ENCODE measurements around the gene IL20.

IL20 gene

DNA sequence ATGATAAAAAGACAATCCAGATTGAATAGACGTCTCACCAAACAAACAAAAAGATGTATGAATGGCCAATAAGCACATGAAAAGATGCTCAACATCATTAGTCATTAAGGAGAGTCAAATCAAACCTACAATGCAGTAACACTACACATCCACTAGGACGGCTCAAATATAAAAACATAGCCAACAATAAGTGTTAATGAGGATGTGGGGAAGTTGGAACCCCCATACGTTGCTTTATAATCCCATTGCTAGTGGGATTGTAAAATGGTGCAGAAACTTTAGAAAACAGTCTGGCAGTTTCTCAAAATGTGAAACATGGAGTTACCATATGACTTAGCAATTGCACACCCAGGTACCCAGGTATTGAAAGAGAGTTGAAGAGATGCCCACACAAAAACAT, 17.1 kb downstream of the IL20 start:
- DNase-seq: no peak

DNA sequence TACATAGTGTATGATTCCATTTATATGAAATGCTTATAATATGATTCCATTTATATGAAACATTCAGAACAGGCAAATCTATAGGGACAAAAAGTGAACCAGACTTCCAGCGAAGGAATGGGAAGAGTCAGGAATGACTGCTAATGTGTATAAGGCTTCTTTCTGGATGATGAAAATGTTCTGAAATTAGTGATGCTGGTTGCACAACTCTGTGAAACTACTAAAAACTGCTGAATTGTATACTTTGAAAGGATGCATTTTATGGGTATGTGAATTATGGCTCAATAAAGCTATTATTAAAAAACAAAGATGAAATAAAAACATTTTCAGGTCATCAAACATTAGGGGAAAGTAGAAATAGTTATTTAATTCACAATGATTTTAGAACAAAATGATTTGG, 17.7 kb downstream of the IL20 start:
- no peak for DNase-seq

DNA sequence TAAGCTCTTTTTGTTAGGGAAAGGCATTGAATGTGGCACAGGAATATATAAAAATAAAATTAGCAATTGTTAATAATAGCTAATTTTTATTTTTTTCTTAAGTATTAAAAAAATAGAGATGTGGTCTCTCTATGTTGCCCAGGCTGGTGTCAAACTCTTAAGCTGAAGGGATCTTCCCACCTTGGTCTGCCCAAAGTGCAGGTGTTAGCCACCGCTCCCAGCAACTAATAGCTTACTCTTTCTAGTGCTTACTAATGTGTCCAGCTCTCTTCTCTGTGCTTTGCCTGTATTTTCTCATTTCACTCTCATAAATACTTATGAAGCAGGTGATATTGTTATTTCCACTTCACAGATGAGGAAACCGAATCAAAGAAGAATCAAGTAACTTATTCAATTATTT, 18.5 kb downstream of the IL20 start:
- no peak for DNase-seq

DNA sequence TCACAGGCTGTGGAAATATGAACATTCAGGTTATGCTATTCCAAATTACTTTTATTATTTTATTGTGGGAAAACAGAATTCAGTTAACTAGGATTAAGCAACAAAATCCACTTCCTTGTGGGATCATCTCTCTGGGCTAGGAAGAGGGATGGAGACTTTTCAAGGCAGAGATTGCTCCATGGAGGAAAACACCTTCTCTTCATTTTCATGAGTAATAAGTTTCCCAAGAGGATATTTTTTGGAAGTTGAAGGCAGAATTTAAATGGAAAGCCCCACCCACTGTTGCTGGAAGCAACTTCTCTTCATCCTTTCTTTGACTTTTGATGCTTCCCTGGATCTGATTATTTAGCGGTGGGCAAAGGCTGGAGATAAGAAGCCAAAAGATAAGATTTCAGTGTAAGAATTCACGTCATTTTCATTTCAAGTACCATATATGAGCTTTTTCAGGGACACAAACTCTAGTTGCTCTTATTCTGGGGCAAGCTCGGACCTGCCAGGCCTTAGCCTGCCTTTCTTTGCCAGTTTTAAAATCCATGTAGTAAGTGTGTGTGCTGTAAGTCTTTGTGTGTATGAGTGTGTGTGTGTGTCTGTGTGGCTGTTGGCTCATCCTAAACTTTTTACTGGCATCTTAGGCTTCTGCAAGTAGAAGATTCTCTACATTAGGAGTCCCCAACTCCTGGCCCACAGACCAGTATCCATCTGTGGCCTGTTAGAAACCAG, 20.1 kb downstream of the IL20 start:
- DNase-seq: no peak

DNA sequence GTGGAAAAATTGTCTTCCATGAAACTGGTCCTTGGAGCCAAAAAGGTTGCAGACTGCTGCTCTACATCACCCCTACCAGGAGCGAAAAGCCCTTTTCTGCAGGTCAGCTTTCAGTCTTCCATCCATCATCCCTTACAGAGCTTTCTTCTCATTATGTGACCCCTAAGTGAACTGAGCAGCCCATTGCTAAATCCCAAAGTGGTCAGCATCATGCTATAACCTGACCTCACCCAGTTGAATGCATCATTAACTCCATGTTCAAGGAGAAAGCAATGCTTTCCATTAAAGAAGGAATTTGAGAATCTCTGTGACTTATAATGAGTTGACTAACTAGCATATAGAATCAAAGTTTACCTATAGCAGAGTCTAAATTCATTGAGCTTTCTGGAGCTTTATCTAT, 21.4 kb downstream of the IL20 start:
- DNase-seq: no peak

DNA sequence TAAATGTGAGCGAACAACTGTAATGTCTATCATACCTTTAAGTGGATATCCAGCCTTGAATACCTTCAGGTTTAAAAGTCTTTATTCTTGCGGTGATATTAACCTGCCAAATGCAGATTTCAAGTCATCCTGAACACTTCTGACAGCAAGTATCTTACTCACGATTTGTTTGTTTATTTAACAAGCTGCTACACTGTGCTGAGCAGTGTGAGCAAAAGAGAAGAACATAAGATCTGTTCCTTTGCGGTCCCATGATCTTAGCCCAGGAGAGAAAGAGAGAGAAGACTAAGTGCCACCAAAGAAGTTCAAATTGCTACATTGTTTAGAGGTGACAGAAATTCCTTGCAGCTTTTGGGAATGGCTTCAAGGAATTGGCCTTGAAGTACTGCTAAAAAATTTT, 22.3 kb downstream of the IL20 start:
- DNase-seq: no peak

DNA sequence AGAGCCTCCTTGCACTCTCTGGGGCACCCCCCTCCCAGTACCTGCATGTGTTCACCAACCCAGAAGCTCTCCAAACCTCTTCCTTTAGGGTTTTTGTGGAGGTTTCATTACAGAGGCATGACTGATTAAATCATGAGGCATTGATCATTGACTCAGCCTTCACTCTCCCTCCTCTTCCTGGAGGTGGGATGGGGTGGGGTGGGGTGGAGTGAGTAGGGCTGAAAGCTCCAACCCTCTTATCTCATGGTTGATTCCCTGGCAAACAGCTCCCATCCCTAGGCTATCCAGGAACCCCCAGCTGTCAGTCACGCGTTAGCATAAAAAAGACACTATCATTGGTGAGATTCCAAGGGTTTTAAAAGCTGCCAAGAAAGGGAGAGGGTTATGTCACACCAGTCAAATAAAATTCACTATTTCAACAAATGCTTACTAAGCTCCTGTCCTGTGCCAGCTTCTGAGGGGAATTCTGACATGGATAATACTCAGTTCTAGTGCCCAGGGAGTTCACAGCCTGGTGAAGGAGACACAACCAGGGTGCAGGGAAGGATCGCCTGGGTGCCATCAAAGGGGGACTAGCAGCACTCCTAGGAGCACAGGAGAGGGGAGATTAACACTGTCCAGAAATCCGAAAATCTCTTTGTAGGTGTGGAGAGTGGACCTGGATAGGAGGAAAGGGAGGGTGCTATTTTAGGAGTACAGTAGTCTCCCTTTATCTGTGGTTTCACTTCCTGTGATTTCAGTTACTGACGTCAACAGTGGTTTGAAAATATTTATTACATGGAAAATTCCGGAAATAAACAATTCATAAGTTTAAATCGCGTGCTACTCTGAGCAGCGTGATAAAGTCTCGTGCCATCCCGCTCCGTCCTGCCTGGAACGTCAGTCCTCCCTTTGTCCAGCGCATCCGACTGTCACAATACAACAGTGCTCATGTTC, 25.0 kb downstream of the IL20 start:
- no peak for DNase-seq

DNA sequence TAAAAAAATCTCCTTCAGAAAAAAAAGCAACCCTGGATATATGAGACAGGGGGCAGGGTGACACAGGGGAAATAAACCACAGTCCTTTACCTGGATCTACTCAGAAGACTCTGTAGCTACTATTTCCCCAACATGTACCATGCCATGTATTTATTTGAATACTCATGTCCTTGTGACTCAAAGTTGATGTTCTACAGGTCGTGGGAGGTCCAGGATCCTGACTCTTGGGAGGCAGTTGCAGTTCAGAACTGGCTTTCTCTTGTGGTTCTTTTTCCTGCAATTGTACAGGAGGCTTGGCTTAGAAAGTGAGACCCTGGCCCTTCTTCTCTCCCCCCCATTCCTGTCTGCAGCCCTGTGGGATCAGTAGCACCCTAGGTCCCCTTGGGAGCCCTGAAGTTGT, 26.0 kb downstream of the IL20 start:
- DNase-seq: no peak

DNA sequence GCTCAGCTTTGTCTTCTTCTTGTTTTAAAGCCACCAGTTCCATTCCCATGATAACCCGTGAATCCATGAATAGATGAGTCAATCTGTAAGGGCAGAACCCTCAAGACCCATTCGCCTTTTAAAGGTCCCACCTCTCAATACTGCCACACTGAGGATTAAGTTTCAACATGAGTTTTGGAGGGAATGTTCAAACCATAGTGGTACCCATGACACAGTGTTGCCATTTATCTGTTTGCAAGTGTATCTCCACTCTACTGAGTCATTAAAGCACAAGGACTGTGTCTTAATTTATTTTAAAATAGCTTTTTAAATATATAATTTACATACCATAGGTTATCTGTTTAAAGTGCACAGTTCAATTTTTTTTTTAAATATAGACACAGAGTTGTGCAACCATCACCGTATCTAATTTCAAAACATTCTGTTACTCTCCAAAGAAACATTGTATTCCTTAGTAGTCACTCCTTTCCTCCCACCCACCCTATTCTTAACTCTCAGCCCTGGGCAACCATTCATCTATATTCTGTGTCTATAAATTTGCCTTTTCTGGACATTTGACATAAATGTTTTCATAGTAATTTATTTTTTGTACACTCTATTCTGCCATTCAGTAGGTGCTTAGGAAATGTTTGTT, 27.0 kb downstream of the IL20 start:
- DNase-seq: no peak

DNA sequence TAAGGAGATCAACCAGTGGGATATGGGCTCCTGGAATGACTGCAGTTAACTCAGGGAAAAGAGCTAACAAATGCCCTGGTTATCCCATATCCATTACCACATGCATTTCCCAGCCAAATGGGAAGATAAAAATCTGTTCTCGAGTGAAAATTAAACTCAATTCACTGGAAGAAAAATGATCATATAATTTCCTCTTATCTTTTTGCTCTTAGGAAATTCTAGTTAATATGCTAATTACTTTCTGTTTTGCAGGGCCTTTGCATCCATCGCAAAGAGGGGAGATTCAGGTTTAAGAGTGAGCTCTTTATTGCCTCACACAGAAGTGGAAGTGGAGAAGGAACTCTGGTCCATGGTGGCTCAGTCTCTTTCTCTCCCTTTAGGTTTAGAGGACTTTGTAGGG, 28.0 kb downstream of the IL20 start:
- DNase-seq: no peak

DNA sequence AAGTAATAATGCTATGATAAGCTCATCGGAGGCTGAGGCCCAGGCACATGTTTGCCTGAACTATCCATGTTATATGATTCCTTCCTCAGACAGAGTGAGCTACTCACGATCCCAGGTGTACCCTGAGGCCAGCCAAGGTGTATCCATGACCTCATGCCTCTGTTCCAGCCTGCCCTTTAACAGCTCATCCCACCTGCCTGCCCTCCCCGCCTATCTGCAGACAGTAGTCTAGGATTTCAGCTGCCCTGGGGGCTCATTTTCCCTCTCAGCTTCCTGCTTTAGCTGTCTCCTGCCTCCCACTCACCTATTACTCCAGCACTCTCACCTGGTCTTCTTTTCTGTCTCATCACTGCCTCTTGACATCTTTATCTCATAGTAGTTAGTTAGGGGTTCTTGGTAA, 29.9 kb downstream of the IL20 start:
- DNase-seq: no peak

DNA sequence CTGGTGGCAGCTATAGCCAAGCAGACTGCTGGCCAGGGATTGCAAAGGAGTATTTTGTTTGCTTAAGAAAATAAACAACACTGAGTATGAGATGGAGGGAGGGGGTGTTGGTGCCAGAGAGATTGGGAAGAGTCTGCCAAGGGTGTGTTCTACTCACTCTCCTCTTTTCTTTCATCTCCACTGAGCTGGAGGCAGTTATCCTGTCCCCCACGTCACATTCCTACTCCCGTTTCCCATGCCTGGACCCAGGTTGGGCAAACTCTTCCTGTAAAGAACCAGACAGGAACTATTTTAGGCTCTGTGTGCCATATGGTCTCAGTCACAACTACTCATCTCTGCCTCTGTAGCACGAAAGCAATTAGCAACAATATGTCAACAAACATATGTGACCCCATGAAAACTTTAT, 30.4 kb downstream of the IL20 start:
- no peak for DNase-seq

DNA sequence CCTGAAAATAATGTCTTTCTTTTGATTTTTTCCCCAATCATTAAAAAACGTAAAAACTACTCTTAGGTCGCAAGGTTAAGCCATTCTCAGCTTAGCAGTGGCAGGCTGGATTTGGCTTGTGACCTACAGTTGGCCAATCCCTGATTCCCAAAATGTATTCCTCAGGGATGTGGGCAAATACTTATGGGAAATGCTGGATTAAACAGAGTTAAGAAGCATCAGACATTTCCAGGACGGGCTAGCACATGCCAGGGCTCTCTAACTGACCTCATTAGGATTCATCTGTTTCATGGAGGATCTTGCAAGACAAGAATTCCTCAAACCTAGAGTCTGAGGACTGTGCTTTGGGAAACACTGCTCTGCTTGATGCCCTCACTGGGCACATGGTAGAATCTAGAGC, 30.8 kb downstream of the IL20 start:
- DNase-seq: no peak

DNA sequence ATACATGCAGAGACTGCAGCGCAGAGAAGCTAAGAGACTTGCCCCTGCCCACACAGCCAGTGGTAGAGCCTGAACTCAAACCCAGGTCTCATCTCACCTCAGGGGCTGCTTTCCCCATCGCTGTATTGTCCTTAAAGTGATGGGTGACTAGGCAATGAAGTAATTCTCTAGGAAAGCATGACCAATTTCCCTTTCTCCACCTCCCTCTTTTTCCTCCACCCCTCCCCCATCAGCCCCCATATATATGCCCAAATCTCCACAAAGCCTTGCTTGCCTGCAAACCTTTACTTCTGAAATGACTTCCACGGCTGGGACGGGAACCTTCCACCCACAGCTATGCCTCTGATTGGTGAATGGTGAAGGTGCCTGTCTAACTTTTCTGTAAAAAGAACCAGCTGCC, 31.8 kb downstream of the IL20 start, which contains the start of gene IL24:
Gene IL24, plus strand, starts transcription at position 269 of the 400 bp plus-strand sequence. CDS start 390 bp downstream, outside the sequence.
- no peak for DNase-seq

DNA sequence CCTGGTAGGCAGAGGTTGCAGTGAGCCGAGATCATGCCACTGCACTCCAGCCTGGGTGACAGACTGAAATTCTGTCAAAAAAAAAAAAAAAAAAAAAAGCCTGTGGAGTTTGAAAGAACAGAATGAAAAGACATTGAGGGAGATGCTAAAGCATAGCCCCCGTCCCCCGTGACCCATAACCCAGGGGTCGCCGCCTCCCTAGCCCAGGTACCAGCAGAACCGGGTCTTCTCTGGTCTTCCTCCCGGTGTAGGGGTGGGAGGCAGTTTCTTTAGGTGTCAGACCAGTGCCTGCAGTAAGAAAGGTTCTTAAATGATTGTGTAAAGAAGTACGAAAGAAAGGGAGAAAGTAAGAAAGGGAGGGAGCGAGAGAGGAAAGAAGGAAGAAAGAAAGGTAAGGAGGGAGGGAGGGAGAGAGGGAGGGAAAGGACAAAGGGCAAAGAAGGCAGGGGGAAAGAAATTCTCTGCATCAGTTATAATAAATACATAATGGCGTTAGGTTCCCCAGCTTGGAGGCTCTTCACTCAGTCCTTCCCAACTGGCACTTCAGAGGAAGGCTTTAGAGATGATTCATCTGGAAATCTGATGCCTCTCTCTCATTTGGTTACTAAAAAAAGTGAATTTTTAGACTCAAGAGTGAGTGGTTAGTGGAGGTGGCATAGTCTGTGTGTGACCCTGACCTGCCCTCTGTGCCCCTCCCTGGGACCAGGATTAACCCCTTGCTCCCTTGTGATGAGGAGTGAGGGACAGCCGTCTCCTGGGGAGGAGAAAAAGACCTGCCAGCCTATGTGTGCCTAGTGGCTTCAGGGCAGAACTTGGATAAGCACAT, 32.9 kb downstream of the IL20 start:
- no peak for DNase-seq

DNA sequence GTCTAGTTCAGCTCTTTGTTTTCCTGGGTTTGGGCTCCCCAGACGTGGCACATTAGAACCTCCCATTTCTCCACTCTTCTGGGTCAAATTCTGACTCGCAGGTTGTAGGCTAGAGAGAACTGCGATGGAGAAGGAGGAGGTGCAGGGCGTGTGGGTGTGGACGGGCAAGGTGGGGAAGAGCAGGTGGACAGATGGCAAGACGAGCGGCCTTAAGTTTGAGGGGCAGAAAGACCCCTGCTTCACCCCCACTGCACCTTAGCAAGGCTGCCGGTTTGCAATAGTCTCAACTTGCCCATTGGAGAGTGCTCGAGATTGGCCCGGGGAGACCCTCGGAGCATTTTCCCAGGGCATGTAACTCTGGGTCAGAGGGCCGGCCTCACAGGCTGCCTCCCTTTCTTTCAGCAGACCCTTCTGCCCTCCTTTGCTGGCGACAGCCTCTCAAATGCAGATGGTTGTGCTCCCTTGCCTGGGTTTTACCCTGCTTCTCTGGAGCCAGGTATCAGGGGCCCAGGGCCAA, 33.5 kb downstream of the IL20 start:
- no peak for DNase-seq

DNA sequence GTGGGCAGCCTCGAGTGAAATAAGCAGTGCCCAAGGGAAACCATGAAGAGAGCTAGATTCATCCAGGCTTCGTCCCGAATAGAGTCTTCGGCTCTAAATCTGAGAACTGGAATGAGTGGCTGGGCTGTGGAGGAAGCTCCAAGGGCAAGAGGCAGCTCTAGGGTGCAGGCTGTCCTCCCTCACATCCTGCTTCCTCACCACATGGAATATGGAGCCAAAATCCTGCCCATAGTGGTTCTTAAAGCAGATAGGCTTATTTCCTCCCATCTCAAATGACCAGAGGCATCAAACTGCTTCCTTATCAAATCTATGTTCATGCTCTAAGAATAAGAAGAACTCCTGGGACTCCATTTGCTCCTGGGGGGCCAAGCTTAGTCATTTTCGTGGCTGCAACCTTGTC, 34.3 kb downstream of the IL20 start:
- DNase-seq: no peak

DNA sequence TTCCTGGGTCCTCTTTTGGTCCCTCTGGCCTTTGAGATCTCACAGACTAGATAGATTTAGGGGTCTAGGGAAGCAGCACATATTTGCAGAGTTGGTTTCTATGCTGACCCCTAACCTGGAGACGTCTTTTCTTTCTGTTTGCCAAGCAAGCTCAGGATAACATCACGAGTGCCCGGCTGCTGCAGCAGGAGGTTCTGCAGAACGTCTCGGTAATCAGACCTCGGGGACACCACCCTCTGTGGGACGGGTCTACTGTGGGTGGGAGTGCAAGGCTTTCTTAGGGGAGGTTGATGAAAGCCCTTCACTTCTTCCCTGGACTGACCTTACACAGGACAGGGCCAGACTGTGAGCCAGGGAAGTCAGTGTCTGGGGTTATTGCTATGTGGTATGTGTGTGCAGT, 34.7 kb downstream of the IL20 start:
- no peak for DNase-seq

DNA sequence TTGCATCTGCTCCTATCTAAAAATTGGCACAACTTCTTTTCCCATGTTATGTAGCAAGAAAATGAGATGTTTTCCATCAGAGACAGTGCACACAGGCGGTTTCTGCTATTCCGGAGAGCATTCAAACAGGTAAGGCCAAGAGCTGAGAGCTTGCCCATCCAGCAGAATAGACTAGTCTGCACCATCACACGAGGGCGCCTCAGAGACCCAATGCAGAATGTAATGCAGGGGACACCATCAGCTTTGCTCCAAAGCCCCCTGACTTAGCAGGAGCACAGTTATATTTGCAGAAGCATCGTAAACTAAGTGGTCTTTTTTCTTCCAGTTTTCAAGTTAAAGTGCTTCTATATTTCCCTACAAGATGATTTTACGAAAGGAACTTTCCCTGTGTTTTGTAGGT, 36.5 kb downstream of the IL20 start:
- no peak for DNase-seq

DNA sequence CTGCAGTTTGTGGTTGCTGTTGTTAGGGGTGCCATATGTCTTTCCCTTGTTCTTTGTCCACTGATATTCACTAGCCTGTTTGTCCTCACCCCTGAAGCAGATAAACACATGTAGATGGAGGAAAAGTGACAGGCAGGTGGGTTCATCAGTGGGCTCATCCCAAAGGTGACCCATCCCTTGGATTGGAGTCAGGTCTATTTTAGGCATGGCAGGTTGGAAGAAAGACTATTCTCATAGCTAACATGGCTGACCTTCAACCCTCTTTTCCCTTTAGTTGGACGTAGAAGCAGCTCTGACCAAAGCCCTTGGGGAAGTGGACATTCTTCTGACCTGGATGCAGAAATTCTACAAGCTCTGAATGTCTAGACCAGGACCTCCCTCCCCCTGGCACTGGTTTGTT, 37.3 kb downstream of the IL20 start:
- no peak for DNase-seq

DNA sequence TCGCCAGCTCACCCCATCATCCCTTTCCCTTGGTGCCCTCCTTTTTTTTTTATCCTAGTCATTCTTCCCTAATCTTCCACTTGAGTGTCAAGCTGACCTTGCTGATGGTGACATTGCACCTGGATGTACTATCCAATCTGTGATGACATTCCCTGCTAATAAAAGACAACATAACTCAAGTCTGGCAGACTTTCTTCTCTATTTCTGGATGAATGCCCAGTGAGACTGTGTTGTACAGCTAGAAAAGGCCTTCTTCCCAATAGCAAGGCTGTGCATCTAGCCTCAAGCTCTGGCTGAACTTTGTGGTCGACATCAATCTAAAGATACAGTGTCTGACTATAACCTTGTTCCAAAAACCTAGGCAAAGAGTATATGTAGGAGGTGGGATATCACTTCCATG, 38.3 kb downstream of the IL20 start:
- DNase-seq: no peak
